D341Med (cell line): ENCODE results near the gene RPA3.

Experiments
- DNase-seq: peaks from one replicate; pipeline ENCODE4 v3.0.0; 2012; ENCODE audit warnings: low spot score

RPA3 gene

DNA sequence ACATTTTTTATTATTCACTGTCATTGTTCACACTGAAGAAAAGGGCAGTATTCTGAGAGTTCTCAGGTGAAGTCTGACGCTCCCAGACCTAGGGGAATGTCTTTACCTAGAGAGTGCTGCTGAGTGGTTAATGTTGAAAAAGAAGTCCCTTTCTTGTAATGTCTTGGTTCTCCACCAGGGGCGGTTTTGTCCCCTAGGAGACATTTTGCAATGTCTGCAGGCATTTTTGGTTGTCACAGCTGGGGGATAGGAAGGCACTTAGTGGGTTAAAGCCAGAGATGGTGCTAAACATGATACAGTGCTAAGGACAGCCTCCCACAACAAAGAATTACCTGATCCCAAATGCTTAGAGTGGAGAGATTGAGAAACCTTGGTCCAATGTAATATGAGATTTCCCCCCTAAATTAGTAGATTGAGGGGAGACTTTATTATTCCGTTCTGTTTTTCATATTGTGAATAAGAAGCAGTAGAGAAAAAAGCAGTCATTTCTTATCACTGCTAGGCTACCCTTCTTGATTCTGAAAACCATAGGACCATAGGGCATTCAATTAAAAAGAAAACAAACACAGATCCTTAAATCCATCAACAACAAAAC lies 64.7 kb downstream of the RPA3 start:
- peak; percentile 37 for DNase-seq

DNA sequence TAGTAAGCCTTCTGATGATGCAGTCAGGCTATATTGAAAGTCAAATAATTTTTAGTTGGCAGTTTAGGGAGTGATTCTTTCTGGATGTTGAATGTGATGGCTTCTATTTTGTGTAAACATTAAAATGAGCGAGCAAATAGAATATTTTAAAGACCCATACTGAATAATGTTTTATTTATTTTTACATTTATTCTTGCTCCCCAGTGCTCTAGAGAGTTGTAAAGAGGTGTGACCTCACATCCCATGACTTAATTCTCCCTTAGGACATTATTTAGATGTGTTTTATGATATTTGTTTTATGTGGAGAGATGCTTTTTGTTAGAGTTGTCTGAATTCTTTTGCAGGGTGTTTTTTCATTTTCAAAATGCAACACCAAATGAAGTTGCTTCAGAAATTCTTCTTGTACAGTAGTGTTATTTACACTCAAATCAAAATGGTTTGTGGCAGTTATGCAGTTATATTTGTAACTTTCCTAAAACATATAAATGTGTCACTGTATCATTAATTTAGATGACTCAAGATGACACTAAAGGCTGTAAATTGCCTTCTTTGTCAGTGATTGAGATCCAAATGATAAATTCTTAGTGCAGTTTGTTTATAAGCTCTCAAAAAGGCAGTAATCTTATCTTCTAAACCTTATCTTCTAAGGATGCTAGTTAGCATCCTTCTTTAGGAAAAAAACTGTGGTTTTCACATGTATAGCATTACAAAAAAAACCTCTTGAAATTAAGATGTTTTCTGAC lies 65.4 kb downstream of the RPA3 start:
- no peak for DNase-seq

DNA sequence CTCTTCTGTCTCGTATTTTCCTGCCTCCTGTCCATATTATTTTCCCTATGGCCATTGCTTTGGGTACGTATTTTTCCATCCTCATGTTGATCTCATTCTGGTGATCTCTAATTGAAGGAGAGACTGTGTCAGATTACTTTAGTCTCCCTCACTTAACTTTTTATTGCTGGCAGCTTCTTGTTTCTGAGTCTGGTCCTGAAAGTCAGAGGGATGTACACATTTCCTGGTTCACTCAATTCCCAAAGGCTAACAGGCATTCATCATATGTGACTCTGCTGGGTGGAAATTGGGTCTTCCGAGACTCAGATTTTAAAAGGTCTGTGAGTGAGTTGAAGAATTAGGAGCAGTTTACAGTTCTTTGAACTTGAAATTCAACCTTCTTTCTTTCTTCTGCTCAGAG lies 66.9 kb downstream of the RPA3 start:
- DNase-seq, result no peak

DNA sequence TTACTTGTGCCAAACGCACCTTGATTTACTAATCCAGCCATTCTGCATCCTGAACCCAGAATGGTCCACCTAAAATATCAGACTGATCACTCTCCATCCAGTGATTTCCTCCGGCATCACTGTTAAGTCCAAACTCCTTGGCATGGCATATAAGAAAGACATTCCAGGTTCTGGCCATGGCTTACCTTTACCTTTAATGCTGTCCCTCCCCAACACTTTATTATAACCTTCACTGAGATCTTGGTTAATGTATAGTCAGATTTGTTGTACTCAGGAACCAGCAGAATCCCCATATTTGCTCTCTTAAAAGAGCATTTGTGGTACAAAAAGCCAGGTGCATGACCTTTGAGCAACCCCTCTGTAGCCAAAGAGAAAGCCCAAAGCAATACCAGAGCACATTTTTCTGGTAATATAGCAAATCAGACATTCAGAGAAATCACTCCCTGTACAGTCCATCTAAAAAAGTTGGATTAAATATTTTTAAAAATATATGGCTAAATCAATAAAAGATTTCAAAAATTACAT lies 67.7 kb downstream of the RPA3 start:
- DNase-seq, result no peak

DNA sequence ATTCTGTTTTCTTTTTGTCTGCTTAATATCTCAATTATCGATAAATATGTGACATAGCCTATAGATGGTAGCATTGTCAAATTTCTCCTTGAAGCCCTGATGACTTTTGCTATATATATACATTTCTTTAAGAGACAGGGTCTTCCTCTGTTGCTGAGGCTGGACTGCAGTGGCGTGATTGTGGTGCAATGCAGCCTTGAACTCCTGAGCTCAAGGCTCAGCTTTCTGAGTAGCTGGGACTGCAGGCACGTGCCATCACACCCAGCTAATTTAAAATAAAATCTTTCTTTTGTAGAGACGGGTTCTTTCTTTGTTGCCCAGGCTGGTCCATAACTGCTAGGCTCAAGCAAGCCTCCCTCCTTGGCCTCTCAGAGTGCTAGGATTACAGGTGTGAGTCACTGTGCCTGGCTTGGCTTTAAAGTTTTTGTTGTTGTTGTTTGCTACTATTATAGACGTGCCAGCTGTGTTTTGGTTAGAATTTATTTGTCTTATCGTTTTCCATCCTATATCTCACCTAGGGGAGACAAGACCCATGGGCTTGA lies 70.8 kb downstream of the RPA3 start:
- no peak for DNase-seq

GRCh38 chr7:7642081-7642480 lies 76.3 kb downstream of the RPA3 start:
- no peak for DNase-seq

- DNase-seq, result peak; percentile 35
These were observed 77.2 kb downstream of the RPA3 start for GRCh38 chr7:7641129-7641663.

GRCh38 chr7:7640221-7641128 lies 77.9 kb downstream of the RPA3 start, which contains the start of gene UMAD1:
TSS of gene UMAD1 (plus strand) at chr7:7640752. CDS start at chr7:7673372, 32,620 bp downstream.
- peak; percentile 94 for DNase-seq

GRCh38 chr7:7639847-7640220 lies 78.6 kb downstream of the RPA3 start:
- no peak for DNase-seq

GRCh38 chr7:7639421-7639820 lies 79.0 kb downstream of the RPA3 start:
- DNase-seq, result no peak

DNA sequence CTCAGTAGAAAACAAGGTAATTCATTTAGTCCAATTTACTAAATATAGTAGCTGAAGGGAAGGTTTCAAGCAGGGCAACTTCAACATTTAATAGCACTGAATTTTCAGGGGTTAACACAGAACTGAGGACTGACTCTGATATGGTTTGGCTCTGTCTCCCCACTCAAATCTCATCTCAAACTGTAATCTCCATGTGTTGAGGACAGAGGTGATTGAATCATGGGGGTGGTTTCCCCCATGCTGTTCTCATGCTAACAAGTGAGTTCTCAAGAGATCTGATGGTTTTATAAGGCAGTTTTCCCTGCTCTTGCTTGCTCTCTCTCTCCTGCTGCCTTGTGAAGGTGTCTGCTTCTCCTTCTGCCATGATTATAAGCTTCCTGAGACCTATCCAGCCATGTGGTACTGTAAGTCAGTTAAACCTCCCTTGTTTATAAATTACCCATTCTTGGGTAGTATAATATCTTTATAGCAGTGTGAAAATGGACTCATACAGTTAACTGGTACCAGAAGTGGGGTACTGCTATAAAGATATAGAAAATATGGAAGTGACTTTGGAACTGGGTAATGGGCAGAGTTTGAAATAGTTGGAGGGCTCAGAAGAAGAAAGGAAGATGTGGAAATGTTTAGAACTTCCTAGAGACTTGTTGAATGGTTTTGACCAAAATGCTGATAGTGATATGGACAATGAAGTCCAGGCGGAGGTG lies 87.6 kb downstream of the RPA3 start:
- no peak for DNase-seq

DNA sequence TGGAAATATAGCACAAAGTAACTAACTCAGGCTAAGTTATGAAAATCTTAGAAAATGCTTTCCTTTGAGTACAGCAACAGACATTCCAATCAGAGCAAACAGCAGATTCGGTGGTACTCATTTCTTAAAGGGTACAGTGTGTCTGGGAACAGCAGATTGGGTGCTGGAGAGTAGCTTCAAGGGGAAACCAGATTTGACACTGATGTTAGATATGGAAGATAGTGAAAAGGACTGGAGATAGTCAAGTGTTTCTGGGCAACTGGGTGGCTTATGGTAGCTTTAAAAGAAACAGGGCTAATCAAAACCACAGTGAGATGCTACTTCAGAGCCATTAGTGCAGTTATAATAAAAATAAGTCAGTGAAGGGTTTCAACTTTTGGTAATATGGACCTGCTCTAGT lies 89.9 kb downstream of the RPA3 start:
- no peak for DNase-seq

- DNase-seq, result no peak
These were observed 97.7 kb downstream of the RPA3 start for GRCh38 chr7:7620644-7621210.

DNA sequence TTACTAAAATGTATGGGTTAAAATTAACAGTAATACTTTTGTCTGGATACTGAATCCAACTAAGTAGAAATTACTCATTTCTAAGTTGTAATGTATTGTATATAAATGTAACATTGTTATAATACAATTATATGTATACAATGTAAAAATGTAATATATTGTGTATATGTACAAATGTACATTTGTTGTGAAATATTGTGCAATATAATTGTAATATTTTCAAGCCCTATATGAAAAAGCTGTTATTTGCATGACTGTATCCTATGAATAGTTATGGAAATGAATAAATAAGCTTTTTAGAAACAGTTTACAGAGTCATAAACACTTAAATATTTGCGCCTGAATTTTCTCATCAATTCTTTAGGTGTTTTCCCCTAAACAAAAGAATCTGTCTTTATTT lies 98.2 kb downstream of the RPA3 start:
- no peak for DNase-seq

GRCh38 chr7:7618410-7618809 lies 100.0 kb downstream of the RPA3 start:
- DNase-seq, result no peak

DNA sequence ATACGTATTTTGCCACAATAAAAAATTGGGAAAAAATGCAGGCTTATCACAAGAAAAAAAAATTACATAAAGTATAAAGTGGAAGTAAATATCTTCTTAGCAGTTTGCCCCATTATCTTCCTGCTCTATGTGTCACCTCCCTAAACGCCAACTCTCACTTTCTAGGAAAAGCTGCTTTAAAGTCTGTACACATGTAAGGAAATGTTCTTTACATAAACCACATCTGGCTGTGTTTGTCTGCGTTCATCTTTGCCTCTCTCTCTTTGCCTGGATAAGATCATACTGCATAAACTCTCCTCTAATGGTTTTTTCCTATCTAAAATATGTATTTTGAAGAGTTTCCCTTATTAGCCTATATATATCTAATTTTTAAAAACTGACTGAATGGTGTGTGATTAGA lies 100.9 kb downstream of the RPA3 start:
- DNase-seq, result no peak

GRCh38 chr7:7614018-7614741 lies 104.2 kb downstream of the RPA3 start:
- DNase-seq, result no peak

GRCh38 chr7:7613210-7613609 lies 105.2 kb downstream of the RPA3 start:
- DNase-seq, result no peak

DNA sequence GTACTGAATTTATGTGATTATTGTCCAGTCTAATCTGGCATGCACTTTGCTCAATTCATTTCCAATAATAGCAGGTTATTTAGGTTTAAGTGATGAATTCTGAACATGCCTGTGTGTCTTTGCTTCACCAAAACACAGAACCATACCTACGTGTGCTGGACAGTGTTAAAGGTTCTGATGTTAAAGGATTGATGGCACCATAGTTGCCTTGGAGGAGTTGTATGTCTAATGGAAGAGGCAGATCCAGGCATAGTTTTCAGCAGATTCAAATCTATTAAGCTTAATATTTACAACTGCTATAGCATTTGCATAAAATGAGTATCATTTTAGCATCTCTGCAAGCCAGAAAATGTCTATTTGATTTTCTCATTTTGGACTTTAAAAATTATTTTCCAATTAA lies 105.9 kb downstream of the RPA3 start:
- DNase-seq, result no peak

GRCh38 chr7:7609330-7609729 lies 109.1 kb downstream of the RPA3 start:
- no peak for DNase-seq
